ENCODE measurements around the gene ATG13.

GRCh38 chr11:46674463-46675287 is 57.3 kb downstream of the ATG13 start:
- TF ChIP-seq CTCF (conservative IDR thresholded peaks at IDR 0.05) (no peak), EZH2 (IDR thresholded peaks at IDR 0.05; ENCODE audit: low read depth) (no peak)

Data from PC-9 (cell line).